ENCODE results near the gene RRH. TPM values are rescaled to one million over a fixed set of nuclear protein-coding genes. Genes with fewer than 3 reads are reported as not detected.

Gene RRH
- total RNA-seq, 1 donor from 2014 or later, result not detected

DNA sequence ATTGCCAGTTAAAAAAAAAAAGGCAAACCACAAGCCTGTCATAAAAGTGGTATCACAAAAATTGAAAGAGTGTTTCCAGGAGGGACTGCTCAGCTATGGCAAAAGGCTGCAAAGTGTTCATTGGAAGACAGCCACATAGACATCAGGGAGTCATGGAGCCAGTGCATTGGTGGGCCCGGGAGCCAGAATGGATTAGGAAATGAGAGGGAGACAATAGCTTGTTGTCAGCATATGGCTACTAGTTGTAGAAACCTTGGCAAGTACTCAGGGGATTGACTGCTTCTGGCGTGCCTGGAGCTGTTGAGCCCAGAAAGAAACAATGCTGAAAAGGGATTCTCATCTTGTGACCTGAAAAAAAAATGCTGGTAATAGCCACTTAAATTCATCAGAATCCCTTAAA lies 7.2 kb upstream of the RRH start:
- H3K4me3 ChIP-seq, result no peak overlapping the region
- no peak for ATAC-seq
- peaks cover 11% of the 10 kb centered on the region for H3K4me1 ChIP-seq
- TF ChIP-seq, protein P1, sequence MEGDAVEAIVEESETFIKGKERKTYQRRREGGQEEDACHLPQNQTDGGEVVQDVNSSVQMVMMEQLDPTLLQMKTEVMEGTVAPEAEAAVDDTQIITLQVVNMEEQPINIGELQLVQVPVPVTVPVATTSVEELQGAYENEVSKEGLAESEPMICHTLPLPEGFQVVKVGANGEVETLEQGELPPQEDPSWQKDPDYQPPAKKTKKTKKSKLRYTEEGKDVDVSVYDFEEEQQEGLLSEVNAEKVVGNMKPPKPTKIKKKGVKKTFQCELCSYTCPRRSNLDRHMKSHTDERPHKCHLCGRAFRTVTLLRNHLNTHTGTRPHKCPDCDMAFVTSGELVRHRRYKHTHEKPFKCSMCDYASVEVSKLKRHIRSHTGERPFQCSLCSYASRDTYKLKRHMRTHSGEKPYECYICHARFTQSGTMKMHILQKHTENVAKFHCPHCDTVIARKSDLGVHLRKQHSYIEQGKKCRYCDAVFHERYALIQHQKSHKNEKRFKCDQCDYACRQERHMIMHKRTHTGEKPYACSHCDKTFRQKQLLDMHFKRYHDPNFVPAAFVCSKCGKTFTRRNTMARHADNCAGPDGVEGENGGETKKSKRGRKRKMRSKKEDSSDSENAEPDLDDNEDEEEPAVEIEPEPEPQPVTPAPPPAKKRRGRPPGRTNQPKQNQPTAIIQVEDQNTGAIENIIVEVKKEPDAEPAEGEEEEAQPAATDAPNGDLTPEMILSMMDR (IDR thresholded peaks at IDR 0.05), result no peak
- H3K27ac ChIP-seq, result no peak overlapping the region
- H3K9me3 ChIP-seq, result no peaks in the 10 kb centered on the region
- intact Hi-C loops (cut with DNase I), result loop anchor here (10.0 kb wide), 1 partner anchor 396 kb away; no protein-coding TSS in a partner anchor
- H3K36me3 ChIP-seq, result peaks cover 78% of the 10 kb centered on the region
- H3K27me3 ChIP-seq (ENCODE audit: low read depth), result no peaks in the 10 kb centered on the region
- no peak for DNase-seq

DNA sequence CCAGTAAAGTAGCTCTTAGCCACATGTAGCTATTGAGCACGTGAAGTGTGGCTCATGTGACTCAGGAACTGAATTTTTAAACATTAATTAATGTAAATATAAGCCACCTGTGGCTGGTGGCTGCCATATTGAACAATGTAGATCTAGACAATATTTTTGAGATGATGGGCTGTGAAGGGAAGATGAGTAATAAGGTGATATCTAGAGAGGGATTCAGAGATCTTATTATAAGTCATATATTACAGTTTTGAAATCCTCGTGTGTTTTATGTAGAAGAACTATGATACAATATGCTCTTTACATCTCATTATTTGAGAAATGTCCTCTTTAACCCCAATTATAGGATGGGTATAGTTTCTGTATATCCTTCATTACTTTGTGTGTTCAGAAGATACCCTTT lies 6.6 kb upstream of the RRH start:
- Histone ChIP-seq H3K4me3 (no peak overlapping the region), H3K27ac (no peak overlapping the region), H3K27me3 (ENCODE audit: low read depth) (no peaks in the 10 kb centered on the region), H3K9me3 (no peaks in the 10 kb centered on the region), H3K4me1 (peaks cover 9% of the 10 kb centered on the region), H3K36me3 (peaks cover 78% of the 10 kb centered on the region)
- DNase-seq (no peak), ATAC-seq (no peak)
- intact Hi-C loops (cut with DNase I), result loop anchor here (10.0 kb wide), 1 partner anchor 396 kb away; no protein-coding TSS in a partner anchor
- TF ChIP-seq, protein P1 (IDR thresholded peaks at IDR 0.05), result no peak

DNA sequence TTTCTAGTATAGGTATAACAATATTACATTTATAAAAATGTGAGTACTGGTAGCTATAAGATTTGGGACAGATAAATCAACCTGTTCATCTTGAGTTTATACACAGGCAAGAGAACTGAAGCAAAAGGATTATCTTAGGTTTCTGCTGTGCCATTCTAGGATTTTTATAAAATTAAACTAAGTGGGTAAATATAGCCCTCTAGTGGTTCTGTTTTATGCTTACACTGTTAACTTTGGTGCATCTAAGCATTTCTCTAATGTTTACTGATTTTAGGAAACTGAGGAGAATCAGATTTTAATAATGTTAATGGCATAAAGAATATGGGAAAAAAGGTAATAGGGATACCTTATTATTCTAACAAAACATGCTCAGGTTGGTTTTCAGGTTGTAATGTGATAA lies 1.1 kb upstream of the RRH start:
- no peak for DNase-seq
- TF ChIP-seq, protein P1 (IDR thresholded peaks at IDR 0.05), result peak; percentile 54
- intact Hi-C loops (cut with DNase I), result loop anchor here (10.0 kb wide), 1 partner anchor 402 kb away; no protein-coding TSS in a partner anchor

DNA sequence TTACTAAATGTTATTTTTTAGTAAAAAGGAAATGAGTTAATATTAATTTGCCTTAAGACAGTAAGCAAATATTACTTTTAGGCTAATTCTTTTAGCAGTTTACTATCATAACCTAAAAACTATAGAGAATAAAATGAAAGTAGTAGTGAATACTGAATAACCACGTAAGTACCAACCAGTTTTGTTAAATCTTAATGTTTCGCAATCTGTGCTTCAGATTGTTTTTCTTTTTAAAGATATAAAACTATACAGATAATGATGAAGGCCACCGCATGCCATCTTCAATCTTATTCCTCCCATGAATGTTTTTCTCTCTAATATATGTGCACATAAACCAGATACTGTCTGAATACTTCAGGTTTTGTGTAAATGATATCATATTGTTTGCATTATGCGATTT lies 6.0 kb downstream of the RRH start:
- TF ChIP-seq, protein P1 (IDR thresholded peaks at IDR 0.05), result no peak
- H3K4me3 ChIP-seq, result no peak overlapping the region
- no peaks in the 10 kb centered on the region for H3K4me1 ChIP-seq
- ATAC-seq, result no peak
- H3K36me3 ChIP-seq, result no peaks in the 10 kb centered on the region
- intact Hi-C loops (cut with DNase I), result no loop called here
- no peak overlapping the region for H3K27ac ChIP-seq
- no peak for DNase-seq
- H3K9me3 ChIP-seq, result no peaks in the 10 kb centered on the region
- no peaks in the 10 kb centered on the region for H3K27me3 ChIP-seq (ENCODE audit: low read depth)

More for the DNA sequence above, 1.1 kb upstream of the RRH start:
- H3K36me3 ChIP-seq, result peaks cover 38% of the 10 kb centered on the region
- no peaks in the 10 kb centered on the region for H3K4me1 ChIP-seq
- no peaks in the 10 kb centered on the region for H3K27me3 ChIP-seq (ENCODE audit: low read depth)
- ATAC-seq, result peak in 1 of 2 donors; percentile 51
- H3K4me3 ChIP-seq, result no peak overlapping the region
- no peak overlapping the region for H3K27ac ChIP-seq
- no peaks in the 10 kb centered on the region for H3K9me3 ChIP-seq

DNA sequence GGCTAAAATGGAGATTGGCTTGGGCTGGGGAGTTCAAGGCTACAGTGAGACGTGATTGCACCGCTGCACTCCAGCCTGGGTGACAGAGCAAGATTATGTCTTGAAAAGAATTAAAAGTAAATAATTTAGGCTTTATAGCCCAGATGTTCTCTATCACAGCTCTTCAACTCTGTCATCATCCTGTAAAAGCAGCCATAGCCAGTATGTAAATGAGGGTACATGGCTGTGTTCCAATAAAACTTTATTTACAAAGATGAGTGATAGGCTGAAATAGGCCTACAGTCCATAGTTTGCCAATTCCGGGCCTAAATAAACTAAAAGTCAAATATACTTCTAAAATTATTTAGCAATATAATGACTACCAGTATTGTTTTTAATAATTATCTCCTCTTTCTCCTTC lies 9.2 kb downstream of the RRH start:
- H3K4me1 ChIP-seq, result no peaks in the 10 kb centered on the region
- H3K27me3 ChIP-seq (ENCODE audit: low read depth), result no peaks in the 10 kb centered on the region
- no peaks in the 10 kb centered on the region for H3K36me3 ChIP-seq
- intact Hi-C loops (cut with DNase I), result no loop called here
- no peak overlapping the region for H3K4me3 ChIP-seq
- TF ChIP-seq, protein P1 (IDR thresholded peaks at IDR 0.05), result no peak
- H3K27ac ChIP-seq, result no peak overlapping the region
- H3K9me3 ChIP-seq, result no peaks in the 10 kb centered on the region
- no peak for DNase-seq
- no peak for ATAC-seq

Data from lower lobe of right lung (tissue), 2 donors.